Measurements from ENCODE around the gene FGF18. TPM values are rescaled to one million over a fixed set of nuclear protein-coding genes. Genes with fewer than 3 reads are reported as not detected.

FGF18 gene
- polyA plus RNA-seq, 1 donor from 2014 or later, result 1.2 TPM

- Histone ChIP-seq H2AFZ (ENCODE audit: low read depth, low read length) (no peak overlapping the region), H4K20me1 (ENCODE audit: insufficient read depth) (no peaks in the 10 kb centered on the region), H3K4me2 (ENCODE audit: low read length) (peak overlapping the region; percentile 70), H3K36me3 (ENCODE audit: insufficient read depth, low read length) (no peaks in the 10 kb centered on the region), H3K9me3 (ENCODE audit: low read length) (no peaks in the 10 kb centered on the region), H3K27ac (ENCODE audit: low read length) (no peak overlapping the region), H3K79me2 (replicated peaks; ENCODE audit: insufficient read depth, low read length) (no peaks in the 10 kb centered on the region), H3K9ac (ENCODE audit: low read length) (peak overlapping the region; percentile 54), H3K9me2 (ENCODE audit: insufficient read depth, low read length) (no peaks in the 10 kb centered on the region), H3K4me3 (ENCODE audit: low read length) (peak overlapping the region; percentile 74), H3F3A (ENCODE audit: insufficient read depth, low read length, poor library complexity, severe bottlenecking) (no peaks in the 10 kb centered on the region), H3K27me3 (ENCODE audit: insufficient read depth, low read depth, low read length) (peaks cover 31% of the 10 kb centered on the region)
- TF ChIP-seq REST (IDR thresholded peaks at IDR 0.05; ENCODE audit: borderline replicate concordance) (no peak), TAF1 (IDR thresholded peaks at IDR 0.05; ENCODE audit: low read depth) (no peak), POLR2AphosphoS5 (IDR thresholded peaks at IDR 0.05) (no peak), EZH2 (IDR thresholded peaks at IDR 0.05; ENCODE audit: borderline replicate concordance, insufficient read depth, low read length, poor library complexity, severe bottlenecking) (no peak), MXI1 (conservative IDR thresholded peaks at IDR 0.05; ENCODE audit: poor library complexity, severe bottlenecking) (peak; percentile 39), CTCF (IDR thresholded peaks at IDR 0.05; ENCODE audit: poor library complexity, severe bottlenecking) (peak; percentile 96), RAD21 (conservative IDR thresholded peaks at IDR 0.05) (peak; percentile 94), EP300 (conservative IDR thresholded peaks at IDR 0.05; ENCODE audit: poor library complexity, severe bottlenecking) (no peak), SMC3 (conservative IDR thresholded peaks at IDR 0.05; ENCODE audit: poor library complexity) (peak; percentile 92)
These were observed 998 bp upstream of the FGF18 start for GRCh38 chr5:171418316-171418981.

GRCh38 chr5:171419688-171420430 lies 412 bp downstream of the FGF18 start:
- no peaks in the 10 kb centered on the region for H3K9me3 ChIP-seq (ENCODE audit: low read length)
- H3K9ac ChIP-seq (ENCODE audit: low read length), result peak overlapping the region; percentile 54
- no peak overlapping the region for H3K27ac ChIP-seq (ENCODE audit: low read length)
- H3F3A ChIP-seq (ENCODE audit: insufficient read depth, low read length, poor library complexity, severe bottlenecking), result no peaks in the 10 kb centered on the region
- H3K4me3 ChIP-seq (ENCODE audit: low read length), result peak overlapping the region; percentile 74
- no peaks in the 10 kb centered on the region for H3K79me2 ChIP-seq (replicated peaks; ENCODE audit: insufficient read depth, low read length)
- H3K36me3 ChIP-seq (ENCODE audit: insufficient read depth, low read length), result no peaks in the 10 kb centered on the region
- peaks cover 31% of the 10 kb centered on the region for H3K27me3 ChIP-seq (ENCODE audit: insufficient read depth, low read depth, low read length)
- peak; percentile 55 for TF ChIP-seq SMC3 (conservative IDR thresholded peaks at IDR 0.05; ENCODE audit: poor library complexity)
- no peak for TF ChIP-seq POLR2AphosphoS5 (IDR thresholded peaks at IDR 0.05)
- no peak for TF ChIP-seq TAF1 (IDR thresholded peaks at IDR 0.05; ENCODE audit: low read depth)
- TF ChIP-seq REST (IDR thresholded peaks at IDR 0.05; ENCODE audit: borderline replicate concordance), result no peak
- TF ChIP-seq RAD21 (conservative IDR thresholded peaks at IDR 0.05), result peak; percentile 61
- peak; percentile 71 for TF ChIP-seq CTCF (IDR thresholded peaks at IDR 0.05; ENCODE audit: poor library complexity, severe bottlenecking)
- peak; percentile 63 for TF ChIP-seq MXI1 (conservative IDR thresholded peaks at IDR 0.05; ENCODE audit: poor library complexity, severe bottlenecking)
- peak; percentile 23 for TF ChIP-seq EP300 (conservative IDR thresholded peaks at IDR 0.05; ENCODE audit: poor library complexity, severe bottlenecking)
- TF ChIP-seq EZH2 (IDR thresholded peaks at IDR 0.05; ENCODE audit: borderline replicate concordance, insufficient read depth, low read length, poor library complexity, severe bottlenecking), result no peak
- no peaks in the 10 kb centered on the region for H3K9me2 ChIP-seq (ENCODE audit: insufficient read depth, low read length)
- no peaks in the 10 kb centered on the region for H4K20me1 ChIP-seq (ENCODE audit: insufficient read depth)
- no peak overlapping the region for H2AFZ ChIP-seq (ENCODE audit: low read depth, low read length)
- peak overlapping the region; percentile 25 for H3K4me2 ChIP-seq (ENCODE audit: low read length)

Data from neural cell (in vitro differentiated cells).